Panc1 (cell line): ENCODE results near the gene GPR158. TPM values are rescaled to one million over a fixed set of nuclear protein-coding genes. Genes with fewer than 3 reads are reported as not detected.

ENCODE experiments used
- ATAC-seq: fragments of 200-7000 bp; cut with Tn5 transposase; 2 replicates; pipeline ENCODE4 v1.9.1; 2020; ENCODE audit warnings: mild to moderate bottlenecking, moderate library complexity
- BruUV-seq: library from RNA; stranded (reverse); fragments of 400-500 nt; replicated peaks from 2 replicates; lab custom pipeline; 2021; lab: Mats Ljungman, UMichigan
- CTCF ChIA-PET: fragments of 300-600 bp; sonication (Branson Sonifier 250); formaldehyde crosslinking; loops from one replicate; lab custom pipeline; 2022; ENCODE audit warnings: antibody characterized with exemption; lab: Charles Lee
- POLR2A ChIA-PET: fragments of 300-600 bp; sonication (Branson Sonifier 250); formaldehyde crosslinking; loops from one replicate; lab custom pipeline; 2022; ENCODE audit warnings: antibody characterized with exemption; lab: Charles Lee
- DNase-seq: peaks from one replicate; pipeline ENCODE4 v3.0.0-alpha.2; 2010; ENCODE audit warnings: low read depth, low spot score
- H3K27ac ChIP-seq: 2 replicates; pipeline ENCODE4 v1.5.1; 2011; ENCODE audit warnings: mild to moderate bottlenecking, low read length, inconsistent platforms
- H3K27me3 ChIP-seq: fragments of 200-500 bp; sonication (Bioruptor generic); 2 replicates; pipeline ENCODE4 v1.6.0; 2014; ENCODE audit warnings: low read length, inconsistent platforms; ENCODE audit not compliant: control insufficient read depth, insufficient read depth
- H3K36me3 ChIP-seq: fragments of 200-500 bp; sonication (Bioruptor generic); 2 replicates; pipeline ENCODE4 v1.5.1; 2014; ENCODE audit warnings: inconsistent platforms, mild to moderate bottlenecking, low read length, moderate library complexity; ENCODE audit not compliant: control insufficient read depth, insufficient read depth
- H3K4me1 ChIP-seq: 2 replicates; pipeline ENCODE4 v1.5.1; 2011; ENCODE audit warnings: inconsistent platforms, mild to moderate bottlenecking, low read length, moderate library complexity; ENCODE audit not compliant: control insufficient read depth, insufficient read depth
- H3K4me3 ChIP-seq, 2 experiments: 2 replicates each; pipeline ENCODE4 v1.5.1; 2011 to 2012; ENCODE audit warnings: low read depth in 2 of 2, low read length in 2 of 2, mild to moderate bottlenecking in 2 of 2, inconsistent platforms in 1 of 2, moderate library complexity in 1 of 2
- H3K9me3 ChIP-seq: fragments of 200-500 bp; sonication (Bioruptor generic); 2 replicates; pipeline ENCODE4 v1.5.1; 2014; ENCODE audit warnings: low read depth, mild to moderate bottlenecking, inconsistent platforms, low read length, moderate library complexity; ENCODE audit not compliant: control insufficient read depth, insufficient read depth
- POLR2AphosphoS5 ChIP-seq: IDR thresholded peaks from 2 replicates; pipeline ENCODE4 v1.6.1; 2012; ENCODE audit warnings: mild to moderate bottlenecking, low read depth, low read length, moderate library complexity
- SIN3A ChIP-seq: IDR thresholded peaks from 2 replicates; pipeline ENCODE4 v1.6.1; 2012; ENCODE audit warnings: low read depth, mild to moderate bottlenecking, low read length, moderate library complexity, borderline replicate concordance; ENCODE audit not compliant: insufficient read depth
- TCF7L2 ChIP-seq: IDR thresholded peaks from 2 replicates; pipeline ENCODE4 v1.6.1; 2011; ENCODE audit warnings: mild to moderate bottlenecking, low read depth, low read length, inconsistent platforms
- in situ Hi-C: cut with HindIII; loops from 2 replicates; pipeline ENCODE4 v1.10.0; 2016; ENCODE audit warnings: low sequenced_read_pairs, low pct_unique_long_range_greater_than_20kb
- intact Hi-C: fragments of 100-400 bp; cut with micrococcal nuclease; formaldehyde crosslinking; loops from one replicate; pipeline ENCODE4 v1.10.0; 2022; ENCODE audit not compliant: unreplicated experiment
- total RNA-seq: library from RNA; stranded (reverse); gene quantifications from one replicate; pipeline ENCODE4 v1.2.1, GENCODE V29; 2021; ENCODE audit not compliant: unreplicated experiment
- TF ChIP-seq, protein P1 (sequence below), 2 experiments: IDR thresholded peaks; 2 replicates each; pipeline ENCODE4 v1.6.1; 2011 to 2012; ENCODE audit warnings: low read depth in 2 of 2, control low read depth in 1 of 2, low read length in 1 of 2, mild to moderate bottlenecking in 1 of 2, moderate library complexity in 1 of 2; ENCODE audit not compliant: insufficient read depth in 1 of 2
- TF ChIP-seq, protein P2 (sequence below): fragments of 450-650 bp; IDR thresholded peaks from 2 replicates; pipeline ENCODE4 v1.5.1; 2017; ENCODE audit warnings: mild to moderate bottlenecking

Gene GPR158
- total RNA-seq, 1 experiment from 2014 or later, result 0.64 TPM

- POLR2A ChIA-PET, result no interaction called here
- Histone ChIP-seq H3K4me1 (no peaks in the 10 kb centered on the region), H3K27me3 (no peaks in the 10 kb centered on the region), H3K36me3 (no peaks in the 10 kb centered on the region), H3K9me3 (no peaks in the 10 kb centered on the region), H3K27ac (no peak overlapping the region), H3K4me3 (no peak overlapping the region)
- ATAC-seq (no peak), DNase-seq (no peak)
- in situ Hi-C loops, result no loop called here
- BruUV-seq, result no TSS peak
- CTCF ChIA-PET, result no interaction called here
- TF ChIP-seq, protein P1, sequence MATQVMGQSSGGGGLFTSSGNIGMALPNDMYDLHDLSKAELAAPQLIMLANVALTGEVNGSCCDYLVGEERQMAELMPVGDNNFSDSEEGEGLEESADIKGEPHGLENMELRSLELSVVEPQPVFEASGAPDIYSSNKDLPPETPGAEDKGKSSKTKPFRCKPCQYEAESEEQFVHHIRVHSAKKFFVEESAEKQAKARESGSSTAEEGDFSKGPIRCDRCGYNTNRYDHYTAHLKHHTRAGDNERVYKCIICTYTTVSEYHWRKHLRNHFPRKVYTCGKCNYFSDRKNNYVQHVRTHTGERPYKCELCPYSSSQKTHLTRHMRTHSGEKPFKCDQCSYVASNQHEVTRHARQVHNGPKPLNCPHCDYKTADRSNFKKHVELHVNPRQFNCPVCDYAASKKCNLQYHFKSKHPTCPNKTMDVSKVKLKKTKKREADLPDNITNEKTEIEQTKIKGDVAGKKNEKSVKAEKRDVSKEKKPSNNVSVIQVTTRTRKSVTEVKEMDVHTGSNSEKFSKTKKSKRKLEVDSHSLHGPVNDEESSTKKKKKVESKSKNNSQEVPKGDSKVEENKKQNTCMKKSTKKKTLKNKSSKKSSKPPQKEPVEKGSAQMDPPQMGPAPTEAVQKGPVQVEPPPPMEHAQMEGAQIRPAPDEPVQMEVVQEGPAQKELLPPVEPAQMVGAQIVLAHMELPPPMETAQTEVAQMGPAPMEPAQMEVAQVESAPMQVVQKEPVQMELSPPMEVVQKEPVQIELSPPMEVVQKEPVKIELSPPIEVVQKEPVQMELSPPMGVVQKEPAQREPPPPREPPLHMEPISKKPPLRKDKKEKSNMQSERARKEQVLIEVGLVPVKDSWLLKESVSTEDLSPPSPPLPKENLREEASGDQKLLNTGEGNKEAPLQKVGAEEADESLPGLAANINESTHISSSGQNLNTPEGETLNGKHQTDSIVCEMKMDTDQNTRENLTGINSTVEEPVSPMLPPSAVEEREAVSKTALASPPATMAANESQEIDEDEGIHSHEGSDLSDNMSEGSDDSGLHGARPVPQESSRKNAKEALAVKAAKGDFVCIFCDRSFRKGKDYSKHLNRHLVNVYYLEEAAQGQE (IDR thresholded peaks at IDR 0.05; ENCODE audit: insufficient read depth in 1 of 2, low read depth in 2 of 2, low read length in 1 of 2), result no peak
- TF ChIP-seq, protein P2, sequence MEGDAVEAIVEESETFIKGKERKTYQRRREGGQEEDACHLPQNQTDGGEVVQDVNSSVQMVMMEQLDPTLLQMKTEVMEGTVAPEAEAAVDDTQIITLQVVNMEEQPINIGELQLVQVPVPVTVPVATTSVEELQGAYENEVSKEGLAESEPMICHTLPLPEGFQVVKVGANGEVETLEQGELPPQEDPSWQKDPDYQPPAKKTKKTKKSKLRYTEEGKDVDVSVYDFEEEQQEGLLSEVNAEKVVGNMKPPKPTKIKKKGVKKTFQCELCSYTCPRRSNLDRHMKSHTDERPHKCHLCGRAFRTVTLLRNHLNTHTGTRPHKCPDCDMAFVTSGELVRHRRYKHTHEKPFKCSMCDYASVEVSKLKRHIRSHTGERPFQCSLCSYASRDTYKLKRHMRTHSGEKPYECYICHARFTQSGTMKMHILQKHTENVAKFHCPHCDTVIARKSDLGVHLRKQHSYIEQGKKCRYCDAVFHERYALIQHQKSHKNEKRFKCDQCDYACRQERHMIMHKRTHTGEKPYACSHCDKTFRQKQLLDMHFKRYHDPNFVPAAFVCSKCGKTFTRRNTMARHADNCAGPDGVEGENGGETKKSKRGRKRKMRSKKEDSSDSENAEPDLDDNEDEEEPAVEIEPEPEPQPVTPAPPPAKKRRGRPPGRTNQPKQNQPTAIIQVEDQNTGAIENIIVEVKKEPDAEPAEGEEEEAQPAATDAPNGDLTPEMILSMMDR, result no peak
- TF ChIP-seq POLR2AphosphoS5 (no peak), TCF7L2 (no peak), SIN3A (no peak)
- intact Hi-C loops, result no loop called here
Observed at GRCh38 chr10:25497246-25497645, 322.4 kb downstream of the GPR158 start.

DNA sequence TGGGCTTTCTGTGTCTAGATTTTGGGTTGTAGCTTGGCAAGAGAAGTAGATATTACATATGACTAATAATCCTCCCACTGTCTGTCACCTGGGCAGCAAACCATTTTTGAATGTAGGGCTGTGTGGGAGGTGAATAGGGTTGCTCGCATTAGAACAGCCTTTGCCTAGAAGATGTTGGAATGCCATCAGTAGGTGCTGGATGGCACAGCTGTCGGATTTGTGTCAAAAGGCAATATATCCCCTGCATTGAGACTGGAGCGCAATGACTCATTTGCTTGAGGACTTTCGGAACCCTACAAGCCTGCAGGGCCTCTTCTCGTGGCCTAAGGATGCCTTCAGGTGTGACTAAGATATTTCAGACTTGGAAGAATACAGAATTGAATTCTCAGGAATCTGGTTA lies 323.8 kb downstream of the GPR158 start:
- CTCF ChIA-PET, result no interaction called here
- ATAC-seq, result no peak
- Histone ChIP-seq H3K4me3 (no peak overlapping the region), H3K36me3 (no peaks in the 10 kb centered on the region), H3K27ac (no peak overlapping the region), H3K9me3 (no peaks in the 10 kb centered on the region), H3K4me1 (no peaks in the 10 kb centered on the region), H3K27me3 (no peaks in the 10 kb centered on the region)
- in situ Hi-C loops, result no loop called here
- no TSS peak for BruUV-seq
- DNase-seq, result no peak
- intact Hi-C loops, result no loop called here
- TF ChIP-seq, protein P1 (IDR thresholded peaks at IDR 0.05; ENCODE audit: insufficient read depth in 1 of 2, low read depth in 2 of 2, low read length in 1 of 2), result no peak
- TF ChIP-seq POLR2AphosphoS5, result no peak
- TF ChIP-seq TCF7L2, result no peak
- TF ChIP-seq, protein P2, result no peak
- TF ChIP-seq SIN3A, result no peak
- POLR2A ChIA-PET, result no interaction called here
